Uterus (tissue), 2 donors: ENCODE data around the gene NFIA.

ENCODE experiments used
- POLR2A ChIP-seq, 2 donors: fragments of 450-650 bp; IDR thresholded peaks; one replicate each; pipeline ENCODE4 v1.6.1; 2016; ENCODE audit warnings: antibody characterized with exemption in 2 of 2, mild to moderate bottlenecking in 1 of 2, moderate library complexity in 1 of 2
- TF ChIP-seq, protein P1 (sequence below), 4 experiments: fragments of 200-600 bp in 2 of 4; fragments of 450-650 bp in 2 of 4; sonication (generic) in 2 of 4; IDR thresholded peaks; one replicate each; pipeline ENCODE4 v1.5.1; 2016 to 2019; ENCODE audit warnings: antibody characterized with exemption in 4 of 4, mild to moderate bottlenecking in 2 of 4, moderate library complexity in 1 of 4

DNA sequence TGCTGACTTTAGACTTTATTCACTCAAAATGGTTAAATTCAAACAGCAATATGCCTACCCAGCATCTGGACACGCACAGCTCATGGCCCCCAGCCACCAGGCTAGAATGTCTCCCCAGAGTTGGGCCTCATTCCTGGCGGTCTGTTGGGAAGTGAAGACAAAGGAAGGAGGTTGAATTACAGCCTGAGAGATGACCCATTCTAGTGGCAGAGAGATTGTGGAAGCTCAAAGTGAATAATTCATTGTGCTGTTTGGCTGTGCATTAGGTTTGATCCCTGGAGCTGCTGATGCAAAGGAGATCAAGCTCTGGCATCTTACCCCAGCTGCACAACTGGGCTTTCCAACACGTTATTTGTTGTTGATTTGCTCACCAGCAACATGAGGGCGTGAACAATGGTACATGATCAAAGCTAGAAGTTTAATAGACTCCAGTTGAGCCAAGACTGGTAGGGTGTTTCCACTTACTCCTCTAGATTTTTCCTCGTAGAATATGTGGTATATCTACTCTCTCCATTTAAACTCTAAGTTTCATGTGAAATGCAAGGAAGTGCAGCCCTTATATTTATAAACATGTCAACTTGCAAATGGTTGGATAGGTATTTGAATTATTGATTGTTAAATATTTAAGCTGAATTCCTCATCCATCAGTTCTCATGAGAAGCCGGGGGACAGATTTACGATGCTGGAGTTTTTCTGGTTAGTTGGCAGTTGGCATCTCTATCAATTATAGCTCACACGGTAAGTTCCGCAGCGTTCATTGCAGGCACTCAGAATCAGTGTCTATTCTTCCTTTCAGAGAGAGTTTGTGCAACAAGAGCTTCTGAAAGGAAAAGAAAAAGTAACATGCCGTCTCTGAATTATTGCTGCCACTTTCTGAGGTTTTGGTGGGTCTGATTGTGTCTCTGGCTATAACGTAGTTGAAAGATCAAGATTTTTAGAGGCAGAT, 419.9 kb downstream of the NFIA start:
- TF ChIP-seq, protein P1, sequence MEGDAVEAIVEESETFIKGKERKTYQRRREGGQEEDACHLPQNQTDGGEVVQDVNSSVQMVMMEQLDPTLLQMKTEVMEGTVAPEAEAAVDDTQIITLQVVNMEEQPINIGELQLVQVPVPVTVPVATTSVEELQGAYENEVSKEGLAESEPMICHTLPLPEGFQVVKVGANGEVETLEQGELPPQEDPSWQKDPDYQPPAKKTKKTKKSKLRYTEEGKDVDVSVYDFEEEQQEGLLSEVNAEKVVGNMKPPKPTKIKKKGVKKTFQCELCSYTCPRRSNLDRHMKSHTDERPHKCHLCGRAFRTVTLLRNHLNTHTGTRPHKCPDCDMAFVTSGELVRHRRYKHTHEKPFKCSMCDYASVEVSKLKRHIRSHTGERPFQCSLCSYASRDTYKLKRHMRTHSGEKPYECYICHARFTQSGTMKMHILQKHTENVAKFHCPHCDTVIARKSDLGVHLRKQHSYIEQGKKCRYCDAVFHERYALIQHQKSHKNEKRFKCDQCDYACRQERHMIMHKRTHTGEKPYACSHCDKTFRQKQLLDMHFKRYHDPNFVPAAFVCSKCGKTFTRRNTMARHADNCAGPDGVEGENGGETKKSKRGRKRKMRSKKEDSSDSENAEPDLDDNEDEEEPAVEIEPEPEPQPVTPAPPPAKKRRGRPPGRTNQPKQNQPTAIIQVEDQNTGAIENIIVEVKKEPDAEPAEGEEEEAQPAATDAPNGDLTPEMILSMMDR (IDR thresholded peaks at IDR 0.05) = no peak
- TF ChIP-seq POLR2A (IDR thresholded peaks at IDR 0.05) = no peak
